ENCODE results near the gene STARD5. TPM values are rescaled to one million over a fixed set of nuclear protein-coding genes. Genes with fewer than 3 reads are reported as not detected.

The STARD5 gene
- total and polyA plus RNA-seq, 9 of the 15 experiments (the other 6 are each of a cell fraction or from before 2014, with no cell fraction given): 1.7 to 5.7 (median 2.2) TPM

DNA sequence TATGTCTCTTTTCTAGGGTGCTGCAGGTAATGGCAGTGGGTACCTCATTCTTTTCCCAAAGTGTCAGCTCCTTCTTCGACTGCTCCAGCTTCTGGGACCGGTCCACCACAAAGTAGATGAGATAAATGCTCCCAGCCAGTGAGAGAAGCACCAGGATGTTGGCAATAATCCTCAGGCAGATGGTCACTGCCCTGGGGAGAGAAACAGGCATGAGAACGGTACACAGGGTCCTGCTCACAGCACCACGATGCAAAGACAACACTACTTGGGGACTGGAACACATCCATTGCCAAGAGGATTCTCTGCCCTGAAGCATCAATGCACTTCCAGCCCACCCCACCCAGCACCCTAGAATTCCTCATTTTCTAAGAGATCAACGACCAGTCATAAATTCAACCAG, 27.7 kb upstream of the STARD5 start:
- no peaks in the 10 kb centered on the region for H3K4me1 ChIP-seq (replicated peaks in 1 of 2; ENCODE audit: control insufficient read depth in 2 of 2, insufficient read depth in 2 of 2, low read length in 2 of 2)
- no peaks in the 10 kb centered on the region for H3K36me3 ChIP-seq (ENCODE audit: control insufficient read depth, insufficient read depth, low read length)
- H3K27me3 ChIP-seq (ENCODE audit: control insufficient read depth in 2 of 2, insufficient read depth in 2 of 2, low read length in 2 of 2): peaks cover 0 to 39% of the 10 kb centered on the region in 2 experiments
- CTCF ChIA-PET (ENCODE audit: low intra/inter-chr PET ratio): no interaction called here
- BruUV-seq (replicated peaks): no TSS peak
- H2AFZ ChIP-seq (ENCODE audit: low read depth, low read length): no peak overlapping the region
- FAIRE-seq (no peak), DNase-seq (ENCODE audit: extremely low read depth in 1 of 4, low spot score in 3 of 4) (no peak), ATAC-seq (no peak)
- WGBS (ENCODE audit: insufficient coverage, low coverage, missing lambda C conversion rate): 0% methylated on average over 5 of the region's 5 CpGs
- H3K27ac ChIP-seq (ENCODE audit: extremely low read depth, low read depth, low read length): no peak overlapping the region
- TF ChIP-seq L3MBTL2 (IDR thresholded peaks at IDR 0.05): no peak
- TF ChIP-seq, protein P1, sequence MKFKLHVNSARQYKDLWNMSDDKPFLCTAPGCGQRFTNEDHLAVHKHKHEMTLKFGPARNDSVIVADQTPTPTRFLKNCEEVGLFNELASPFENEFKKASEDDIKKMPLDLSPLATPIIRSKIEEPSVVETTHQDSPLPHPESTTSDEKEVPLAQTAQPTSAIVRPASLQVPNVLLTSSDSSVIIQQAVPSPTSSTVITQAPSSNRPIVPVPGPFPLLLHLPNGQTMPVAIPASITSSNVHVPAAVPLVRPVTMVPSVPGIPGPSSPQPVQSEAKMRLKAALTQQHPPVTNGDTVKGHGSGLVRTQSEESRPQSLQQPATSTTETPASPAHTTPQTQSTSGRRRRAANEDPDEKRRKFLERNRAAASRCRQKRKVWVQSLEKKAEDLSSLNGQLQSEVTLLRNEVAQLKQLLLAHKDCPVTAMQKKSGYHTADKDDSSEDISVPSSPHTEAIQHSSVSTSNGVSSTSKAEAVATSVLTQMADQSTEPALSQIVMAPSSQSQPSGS (CRISPR knock-in tag; IDR thresholded peaks at IDR 0.05): no peak
- TF ChIP-seq, protein P2, sequence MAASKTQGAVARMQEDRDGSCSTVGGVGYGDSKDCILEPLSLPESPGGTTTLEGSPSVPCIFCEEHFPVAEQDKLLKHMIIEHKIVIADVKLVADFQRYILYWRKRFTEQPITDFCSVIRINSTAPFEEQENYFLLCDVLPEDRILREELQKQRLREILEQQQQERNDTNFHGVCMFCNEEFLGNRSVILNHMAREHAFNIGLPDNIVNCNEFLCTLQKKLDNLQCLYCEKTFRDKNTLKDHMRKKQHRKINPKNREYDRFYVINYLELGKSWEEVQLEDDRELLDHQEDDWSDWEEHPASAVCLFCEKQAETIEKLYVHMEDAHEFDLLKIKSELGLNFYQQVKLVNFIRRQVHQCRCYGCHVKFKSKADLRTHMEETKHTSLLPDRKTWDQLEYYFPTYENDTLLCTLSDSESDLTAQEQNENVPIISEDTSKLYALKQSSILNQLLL (CRISPR knock-in tag; IDR thresholded peaks at IDR 0.05; ENCODE audit: borderline replicate concordance): no peak
- no peak for TF ChIP-seq ZNF445 (CRISPR knock-in tag; IDR thresholded peaks at IDR 0.05; ENCODE audit: low read depth)
- no peak for TF ChIP-seq FOXJ3 (CRISPR knock-in tag; IDR thresholded peaks at IDR 0.05)
- TF ChIP-seq HDAC1 (IDR thresholded peaks at IDR 0.05): no peak
- no peak for TF ChIP-seq PHF20 (IDR thresholded peaks at IDR 0.05; ENCODE audit: partially characterized antibody)
- H3K9me3 ChIP-seq (replicated peaks; ENCODE audit: control insufficient read depth, insufficient read depth, low read depth, low read length): no peaks in the 10 kb centered on the region
- H3K9me1 ChIP-seq (ENCODE audit: control insufficient read depth, insufficient read depth, low read length): no peaks in the 10 kb centered on the region
- H3K4me2 ChIP-seq (ENCODE audit: insufficient read depth, low read length): no peak overlapping the region
- intact Hi-C loops (cut with micrococcal nuclease): no loop called here
- H4K20me1 ChIP-seq (replicated peaks; ENCODE audit: control insufficient read depth, insufficient read depth, low read length): no peaks in the 10 kb centered on the region; the same call in 1 of the 2 replicates
- no peaks in the 10 kb centered on the region for H3K79me2 ChIP-seq (ENCODE audit: control insufficient read depth, insufficient read depth, low read length)
- POLR2A ChIA-PET: interaction anchor here (0.7 kb wide), 1 partner anchor 211 kb away, joined by 3 read pairs; no protein-coding TSS in a partner anchor
- in situ Hi-C loops (cut with MboI): no loop called here
- H3K4me3 ChIP-seq: no peak overlapping the region
- H3K9ac ChIP-seq (ENCODE audit: insufficient read depth in 1 of 2, low read depth in 2 of 2, low read length in 2 of 2): no peak overlapping the region
